GM12891 (cell line): Measurements from ENCODE around the gene DPEP3.

Experiments
- DNase-seq: peaks from one replicate; pipeline ENCODE4 v3.0.0; 2011; ENCODE audit warnings: low spot score; ENCODE audit not compliant: insufficient read length
- FAIRE-seq: peaks from 2 replicates; lab custom pipeline; 2011; peaks lifted over from hg19 to GRCh38; lab: Jason Lieb, UNC
- PAX5 ChIP-seq: IDR thresholded peaks from 2 replicates; pipeline ENCODE4 v1.6.1; 2011; ENCODE audit warnings: low read length, moderate library complexity, mild to moderate bottlenecking; ENCODE audit not compliant: insufficient read depth, severe bottlenecking
- POLR2A ChIP-seq: IDR thresholded peaks from 2 replicates; pipeline ENCODE4 v1.6.1; 2011; ENCODE audit warnings: low read depth, low read length, control low read depth
- POLR2AphosphoS5 ChIP-seq: IDR thresholded peaks from 2 replicates; pipeline ENCODE4 v1.6.1; 2011; ENCODE audit warnings: low read depth, low read length, control low read depth
- POU2F2 ChIP-seq: IDR thresholded peaks from 2 replicates; pipeline ENCODE4 v1.6.1; 2011; ENCODE audit warnings: low read depth, mild to moderate bottlenecking, control low read depth, low read length, moderate library complexity
- SPI1 ChIP-seq: IDR thresholded peaks from 2 replicates; pipeline ENCODE4 v1.6.1; 2011; ENCODE audit warnings: low read depth, low read length, control low read depth
- TAF1 ChIP-seq: IDR thresholded peaks from 2 replicates; pipeline ENCODE4 v1.6.1; 2011; ENCODE audit warnings: low read depth, low read length, control low read depth

The DPEP3 gene

GRCh38 chr16:67936880-67937605 is 43.3 kb downstream of the DPEP3 start:
- TF ChIP-seq PAX5: no peak
- peak; percentile 71; the same call in 1 of the 2 replicates for TF ChIP-seq SPI1
- DNase-seq: peak; percentile 86
- no peak for FAIRE-seq

- no peak for DNase-seq
- peak; percentile 89 for FAIRE-seq
- TF ChIP-seq POLR2A: peak; percentile 70
- TF ChIP-seq POU2F2: peak; percentile 46; the same call in 1 of the 2 replicates
- peak; percentile 69 for TF ChIP-seq POLR2AphosphoS5
- peak; percentile 6 for TF ChIP-seq PAX5
- TF ChIP-seq TAF1: peak; percentile 37; the same call in 1 of the 2 replicates
- no peak; the same call in 1 of the 2 replicates for TF ChIP-seq SPI1
These were observed 44.0 kb downstream of the DPEP3 start, which contains the start of gene PSMB10 for GRCh38 chr16:67936124-67936879. PSMB10 (minus strand) TSS chr16:67936850; CDS start chr16:67936749, 101 bp downstream.

GRCh38 chr16:67935402-67936123 is 44.7 kb downstream of the DPEP3 start:
- FAIRE-seq (peak; percentile 99), DNase-seq (peak; percentile 100)
- TF ChIP-seq PAX5 (peak; percentile 2), TAF1 (peak; percentile 65; the same call in 1 of the 2 replicates), POLR2A (peak; percentile 78), SPI1 (no peak), POLR2AphosphoS5 (peak; percentile 89)

GRCh38 chr16:67935101-67935401 is 45.2 kb downstream of the DPEP3 start:
- no peak for DNase-seq
- no peak for FAIRE-seq
- TF ChIP-seq TAF1 (no peak), POU2F2 (no peak), POLR2A (no peak), PAX5 (no peak), SPI1 (no peak), POLR2AphosphoS5 (no peak)

- DNase-seq: no peak
- no peak for FAIRE-seq
- TF ChIP-seq POLR2AphosphoS5: peak; percentile 43; the same call in 1 of the 2 replicates
- no peak for TF ChIP-seq POU2F2
These were observed 45.8 kb downstream of the DPEP3 start for GRCh38 chr16:67934306-67935100.

GRCh38 chr16:67933805-67934204 is 46.5 kb downstream of the DPEP3 start:
- no peak for FAIRE-seq
- TF ChIP-seq TAF1: no peak
- no peak for TF ChIP-seq SPI1
- TF ChIP-seq POLR2A: no peak; the same call in 1 of the 2 replicates
- TF ChIP-seq POLR2AphosphoS5: no peak; the same call in 1 of the 2 replicates
- TF ChIP-seq POU2F2: no peak
- no peak for TF ChIP-seq PAX5
- no peak for DNase-seq

GRCh38 chr16:67932462-67932840 is 47.8 kb downstream of the DPEP3 start:
- FAIRE-seq: no peak
- TF ChIP-seq POLR2A: no peak
- TF ChIP-seq POLR2AphosphoS5: no peak
- no peak for TF ChIP-seq PAX5
- no peak for TF ChIP-seq TAF1
- TF ChIP-seq SPI1: no peak
- no peak for TF ChIP-seq POU2F2
- DNase-seq: no peak

GRCh38 chr16:67931712-67932461 is 48.4 kb downstream of the DPEP3 start, which contains the start of gene CTRL:
CTRL (minus strand) TSS chr16:67931862; CDS start chr16:67931852, 10 bp downstream.
- no peak for DNase-seq
- TF ChIP-seq TAF1 (no peak), POLR2A (peak; percentile 38), POU2F2 (0 out of 2 replicates have a peak, but pooled peaks have one; percentile 4), SPI1 (no peak), PAX5 (no peak)
- no peak for FAIRE-seq
